Esophagus squamous epithelium (tissue), 4 donors: Measurements from ENCODE around the gene ESYT2.

Source experiments
- POLR2A ChIP-seq, 4 donors: fragments of 450-650 bp; IDR thresholded peaks; one replicate each; pipeline ENCODE4 v1.6.1; 2017; ENCODE audit warnings: antibody characterized with exemption in 4 of 4, mild to moderate bottlenecking in 4 of 4, moderate library complexity in 3 of 4
- TF ChIP-seq, protein P1 (sequence below), 6 experiments: fragments of 450-650 bp in 4 of 6; fragments of 200-600 bp in 2 of 6; sonication (generic) in 2 of 6; IDR thresholded peaks; one replicate each; pipeline ENCODE4 v1.5.1; 2016 to 2019; ENCODE audit warnings: antibody characterized with exemption in 6 of 6, mild to moderate bottlenecking in 4 of 6, moderate library complexity in 4 of 6

- TF ChIP-seq, protein P1, sequence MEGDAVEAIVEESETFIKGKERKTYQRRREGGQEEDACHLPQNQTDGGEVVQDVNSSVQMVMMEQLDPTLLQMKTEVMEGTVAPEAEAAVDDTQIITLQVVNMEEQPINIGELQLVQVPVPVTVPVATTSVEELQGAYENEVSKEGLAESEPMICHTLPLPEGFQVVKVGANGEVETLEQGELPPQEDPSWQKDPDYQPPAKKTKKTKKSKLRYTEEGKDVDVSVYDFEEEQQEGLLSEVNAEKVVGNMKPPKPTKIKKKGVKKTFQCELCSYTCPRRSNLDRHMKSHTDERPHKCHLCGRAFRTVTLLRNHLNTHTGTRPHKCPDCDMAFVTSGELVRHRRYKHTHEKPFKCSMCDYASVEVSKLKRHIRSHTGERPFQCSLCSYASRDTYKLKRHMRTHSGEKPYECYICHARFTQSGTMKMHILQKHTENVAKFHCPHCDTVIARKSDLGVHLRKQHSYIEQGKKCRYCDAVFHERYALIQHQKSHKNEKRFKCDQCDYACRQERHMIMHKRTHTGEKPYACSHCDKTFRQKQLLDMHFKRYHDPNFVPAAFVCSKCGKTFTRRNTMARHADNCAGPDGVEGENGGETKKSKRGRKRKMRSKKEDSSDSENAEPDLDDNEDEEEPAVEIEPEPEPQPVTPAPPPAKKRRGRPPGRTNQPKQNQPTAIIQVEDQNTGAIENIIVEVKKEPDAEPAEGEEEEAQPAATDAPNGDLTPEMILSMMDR (IDR thresholded peaks at IDR 0.05): no peak
- TF ChIP-seq POLR2A (IDR thresholded peaks at IDR 0.05): no peak
Observed at GRCh38 chr7:158876984-158877383, 47.7 kb upstream of the ESYT2 start.
